Thyroid gland (tissue), 4 donors: ENCODE results near the gene PKP3.

Experiments
- POLR2A ChIP-seq, 2 donors: fragments of 450-650 bp; IDR thresholded peaks; one replicate each; pipeline ENCODE4 v1.6.1; 2017; ENCODE audit warnings: antibody characterized with exemption in 2 of 2, mild to moderate bottlenecking in 2 of 2, moderate library complexity in 1 of 2
- TF ChIP-seq, protein P1 (sequence below), 6 experiments: fragments of 200-600 bp in 3 of 6; fragments of 450-650 bp in 3 of 6; sonication (generic) in 3 of 6; IDR thresholded peaks; one replicate each; pipeline ENCODE4 v1.5.1; 2016 to 2019; ENCODE audit warnings: antibody characterized with exemption in 6 of 6, mild to moderate bottlenecking in 2 of 6, inconsistent platforms in 1 of 6, moderate library complexity in 1 of 6

DNA sequence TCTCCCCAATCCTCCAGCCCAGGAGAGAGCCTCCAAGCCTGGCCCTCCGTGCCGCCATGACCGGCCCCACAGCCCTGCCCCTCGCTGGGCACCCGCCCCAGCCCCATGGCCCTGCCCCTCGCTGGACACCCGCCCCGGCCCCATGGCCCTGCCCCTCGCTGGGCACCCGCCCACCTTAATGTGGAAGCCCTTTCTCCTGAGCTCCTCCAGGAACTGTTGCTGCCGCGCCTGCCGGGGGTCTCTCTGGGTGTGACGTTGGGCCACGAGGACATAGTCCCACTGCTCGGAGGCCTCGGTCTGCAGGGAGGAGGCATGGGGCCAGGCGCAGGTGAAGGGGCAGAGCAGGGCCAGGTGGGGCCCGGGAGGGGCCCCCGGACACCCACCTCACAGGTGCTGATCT, 39.6 kb downstream of the PKP3 start:
- TF ChIP-seq, protein P1, sequence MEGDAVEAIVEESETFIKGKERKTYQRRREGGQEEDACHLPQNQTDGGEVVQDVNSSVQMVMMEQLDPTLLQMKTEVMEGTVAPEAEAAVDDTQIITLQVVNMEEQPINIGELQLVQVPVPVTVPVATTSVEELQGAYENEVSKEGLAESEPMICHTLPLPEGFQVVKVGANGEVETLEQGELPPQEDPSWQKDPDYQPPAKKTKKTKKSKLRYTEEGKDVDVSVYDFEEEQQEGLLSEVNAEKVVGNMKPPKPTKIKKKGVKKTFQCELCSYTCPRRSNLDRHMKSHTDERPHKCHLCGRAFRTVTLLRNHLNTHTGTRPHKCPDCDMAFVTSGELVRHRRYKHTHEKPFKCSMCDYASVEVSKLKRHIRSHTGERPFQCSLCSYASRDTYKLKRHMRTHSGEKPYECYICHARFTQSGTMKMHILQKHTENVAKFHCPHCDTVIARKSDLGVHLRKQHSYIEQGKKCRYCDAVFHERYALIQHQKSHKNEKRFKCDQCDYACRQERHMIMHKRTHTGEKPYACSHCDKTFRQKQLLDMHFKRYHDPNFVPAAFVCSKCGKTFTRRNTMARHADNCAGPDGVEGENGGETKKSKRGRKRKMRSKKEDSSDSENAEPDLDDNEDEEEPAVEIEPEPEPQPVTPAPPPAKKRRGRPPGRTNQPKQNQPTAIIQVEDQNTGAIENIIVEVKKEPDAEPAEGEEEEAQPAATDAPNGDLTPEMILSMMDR (IDR thresholded peaks at IDR 0.05), result no peak
- no peak for TF ChIP-seq POLR2A (IDR thresholded peaks at IDR 0.05)
